Iris pigment epithelial cell (primary cell): ENCODE results near the gene COL27A1.
"Not testable (repeated sequence)": the region's sequence is repeated elsewhere in the genome, so short reads cannot be mapped to it uniquely, and the experiment has no call there.

Experiments used
- DNase-seq: peaks from one replicate; pipeline ENCODE4 v3.0.0-alpha.2; 2011; ENCODE audit warnings: low read depth

Gene COL27A1

GRCh38 chr9:114324965-114325364 lies 169.6 kb downstream of the COL27A1 start:
- not testable (repeated sequence) for DNase-seq

GRCh38 chr9:114325684-114326254 lies 170.4 kb downstream of the COL27A1 start:
- peak; percentile 34 for DNase-seq

- DNase-seq: no peak
Measured at GRCh38 chr9:114327749-114328148, 172.4 kb downstream of the COL27A1 start.

- DNase-seq: not testable (repeated sequence)
Measured at GRCh38 chr9:114328357-114328820, 173.1 kb downstream of the COL27A1 start.

GRCh38 chr9:114328937-114329624 lies 173.7 kb downstream of the COL27A1 start:
- DNase-seq: not testable (repeated sequence)

GRCh38 chr9:114329625-114330022 lies 174.3 kb downstream of the COL27A1 start, which contains the start of gene ORM2:
Gene ORM2, plus strand, starts transcription at chr9:114329869. Its CDS starts 36 bp downstream, at chr9:114329905.
- DNase-seq: not testable (repeated sequence)

- no peak for DNase-seq
Measured at GRCh38 chr9:114330636-114331035, 175.3 kb downstream of the COL27A1 start.

- DNase-seq: not testable (repeated sequence)
Measured at GRCh38 chr9:114331229-114332195, 176.2 kb downstream of the COL27A1 start.

- not testable (repeated sequence) for DNase-seq
Measured at GRCh38 chr9:114332474-114333040, 177.2 kb downstream of the COL27A1 start.

- DNase-seq: not testable (repeated sequence)
Measured at GRCh38 chr9:114333718-114334117, 178.4 kb downstream of the COL27A1 start.

GRCh38 chr9:114334490-114334889 lies 179.2 kb downstream of the COL27A1 start:
- DNase-seq: no peak

- no peak for DNase-seq
Measured at GRCh38 chr9:114335745-114336144, 180.4 kb downstream of the COL27A1 start.

- no peak for DNase-seq
Measured at GRCh38 chr9:114336157-114336556, 180.8 kb downstream of the COL27A1 start.

GRCh38 chr9:114336699-114337395 lies 181.5 kb downstream of the COL27A1 start:
- DNase-seq: no peak

- DNase-seq: no peak
Measured at GRCh38 chr9:114338187-114338586, 182.8 kb downstream of the COL27A1 start.

- DNase-seq: peak; percentile 36
Measured at GRCh38 chr9:114339130-114339908, 184.0 kb downstream of the COL27A1 start.

- no peak for DNase-seq
Measured at GRCh38 chr9:114341152-114341830, 186.0 kb downstream of the COL27A1 start.

- no peak for DNase-seq
Measured at GRCh38 chr9:114341991-114342390, 186.7 kb downstream of the COL27A1 start.

- no peak for DNase-seq
Measured at GRCh38 chr9:114342755-114343440, 187.6 kb downstream of the COL27A1 start.
